Panc1 (cell line): ENCODE measurements around the gene KRTAP19-6.

ENCODE experiments used
- CTCF ChIP-seq: fragments of 450-650 bp; IDR thresholded peaks from 2 replicates; pipeline ENCODE4 v1.5.1; 2017; ENCODE audit warnings: mild to moderate bottlenecking
- POLR2AphosphoS5 ChIP-seq: IDR thresholded peaks from 2 replicates; pipeline ENCODE4 v1.6.1; 2012; ENCODE audit warnings: mild to moderate bottlenecking, low read depth, low read length, moderate library complexity
- REST ChIP-seq, 2 experiments: IDR thresholded peaks; 2 replicates each; pipeline ENCODE4 v1.6.1; 2011 to 2012; ENCODE audit warnings: low read depth in 2 of 2, control low read depth in 1 of 2, low read length in 1 of 2, mild to moderate bottlenecking in 1 of 2, moderate library complexity in 1 of 2; ENCODE audit not compliant: insufficient read depth in 1 of 2
- SIN3A ChIP-seq: IDR thresholded peaks from 2 replicates; pipeline ENCODE4 v1.6.1; 2012; ENCODE audit warnings: low read depth, mild to moderate bottlenecking, low read length, moderate library complexity, borderline replicate concordance; ENCODE audit not compliant: insufficient read depth

GRCh38 chr21:30590297-30590696 is 48.6 kb upstream of the KRTAP19-6 start, which contains the start of gene KRTAP22-2:
- TF ChIP-seq POLR2AphosphoS5 (no peak), SIN3A (no peak), REST (IDR thresholded peaks at IDR 0.05; ENCODE audit: insufficient read depth in 1 of 2, low read depth in 2 of 2, low read length in 1 of 2) (no peak), CTCF (no peak)
